OCI-LY3 (cell line): ENCODE results near the gene SKOR1.

ENCODE experiments used
- H2AFZ ChIP-seq: fragments of 200-600, 300-600 bp; shearing (Covaris generic); 2 replicates; pipeline ENCODE4 v1.6.0; 2014; ENCODE audit warnings: antibody characterized with exemption, low read depth, low read length
- H3K27ac ChIP-seq: fragments of 200-600, 300-600 bp; sonication (generic); 2 replicates; pipeline ENCODE4 v1.5.1; 2014; ENCODE audit warnings: mild to moderate bottlenecking, low read length, moderate library complexity, mixed read lengths
- H3K27me3 ChIP-seq: fragments of 200-600, 300-600 bp; sonication (generic); 2 replicates; pipeline ENCODE4 v1.6.1; 2014; ENCODE audit warnings: low read depth, low read length, mixed read lengths
- H3K36me3 ChIP-seq: fragments of 200-600, 300-600 bp; sonication (generic); replicated peaks from 2 replicates; pipeline ENCODE3; 2014; ENCODE audit warnings: low read depth, low read length, mixed read lengths
- H3K4me1 ChIP-seq: fragments of 300-600, 200-600 bp; sonication (generic); 2 replicates; pipeline ENCODE4 v1.6.1; 2014; ENCODE audit warnings: low read length, mixed read lengths
- H3K4me2 ChIP-seq: fragments of 200-600, 300-600 bp; sonication (generic); 2 replicates; pipeline ENCODE4 v1.6.1; 2014; ENCODE audit warnings: low read length, mixed read lengths
- H3K4me3 ChIP-seq: fragments of 300-600, 200-600 bp; sonication (generic); 2 replicates; pipeline ENCODE4 v1.5.1; 2014; ENCODE audit warnings: antibody characterized with exemption, mild to moderate bottlenecking, low read length, moderate library complexity
- H3K79me2 ChIP-seq: fragments of 300-600, 200-600 bp; shearing (Covaris generic); 2 replicates; pipeline ENCODE4 v1.6.1; 2014; ENCODE audit warnings: mild to moderate bottlenecking, low read length, mixed read lengths
- H3K9ac ChIP-seq: fragments of 300-600, 200-600 bp; shearing (Covaris generic); 2 replicates; pipeline ENCODE4 v1.6.0; 2014; ENCODE audit warnings: mild to moderate bottlenecking, low read length, moderate library complexity
- H3K9me3 ChIP-seq: fragments of 200-600, 300-600 bp; shearing (Covaris generic); 2 replicates; pipeline ENCODE4 v1.6.1; 2014; ENCODE audit warnings: low read length, mixed read lengths; ENCODE audit not compliant: insufficient read depth
- H4K20me1 ChIP-seq: fragments of 200-600, 300-600 bp; sonication (generic); 2 replicates; pipeline ENCODE4 v1.6.1; 2016; ENCODE audit warnings: low read length, mixed read lengths; ENCODE audit not compliant: insufficient read depth
- CTCF ChIP-seq: fragments of 200-600, 300-600 bp; sonication (generic); IDR thresholded peaks from 2 replicates; pipeline ENCODE4 v1.5.1; 2014; ENCODE audit warnings: antibody characterized with exemption, low read length, low read depth
- EZH2phosphoT487 ChIP-seq: fragments of 200-600 bp; shearing (Covaris generic); IDR thresholded peaks from 2 replicates; pipeline ENCODE4 v1.6.1; 2018; ENCODE audit warnings: antibody characterized with exemption, mixed run types, low read depth

SKOR1 gene

GRCh38 chr15:67803299-67803698 is 22.0 kb upstream of the SKOR1 start:
- Histone ChIP-seq H3K9me3 (no peaks in the 10 kb centered on the region), H3K9ac (no peak overlapping the region), H3K27ac (no peak overlapping the region), H3K4me1 (no peaks in the 10 kb centered on the region; the same call in 1 of the 2 replicates), H3K36me3 (no peaks in the 10 kb centered on the region), H3K79me2 (no peaks in the 10 kb centered on the region), H2AFZ (no peak overlapping the region), H3K4me2 (no peak overlapping the region), H3K27me3 (no peaks in the 10 kb centered on the region), H4K20me1 (no peaks in the 10 kb centered on the region), H3K4me3 (no peak overlapping the region)
- TF ChIP-seq EZH2phosphoT487 (no peak), CTCF (no peak)

- Histone ChIP-seq H3K9ac (no peak overlapping the region), H3K27me3 (no peaks in the 10 kb centered on the region)
Measured at GRCh38 chr15:67803996-67804843, 21.1 kb upstream of the SKOR1 start.

GRCh38 chr15:67805008-67805665 is 20.2 kb upstream of the SKOR1 start:
- no peaks in the 10 kb centered on the region for H3K79me2 ChIP-seq
- H3K4me2 ChIP-seq, result no peak overlapping the region
- no peaks in the 10 kb centered on the region for H3K36me3 ChIP-seq
- no peaks in the 10 kb centered on the region for H3K27me3 ChIP-seq
- TF ChIP-seq EZH2phosphoT487 (no peak), CTCF (no peak)
- H3K4me3 ChIP-seq, result no peak overlapping the region
- H3K9me3 ChIP-seq, result no peaks in the 10 kb centered on the region
- H3K27ac ChIP-seq, result no peak overlapping the region
- H4K20me1 ChIP-seq, result no peaks in the 10 kb centered on the region
- H3K4me1 ChIP-seq, result no peaks in the 10 kb centered on the region; the same call in 1 of the 2 replicates
- no peak overlapping the region for H3K9ac ChIP-seq
- no peak overlapping the region for H2AFZ ChIP-seq

More at GRCh38 chr15:67803996-67804843, 21.1 kb upstream of the SKOR1 start:
- Histone ChIP-seq H3K36me3 (no peaks in the 10 kb centered on the region), H3K79me2 (no peaks in the 10 kb centered on the region), H3K27ac (no peak overlapping the region), H3K9me3 (no peaks in the 10 kb centered on the region), H3K4me1 (no peaks in the 10 kb centered on the region; the same call in 1 of the 2 replicates), H2AFZ (no peak overlapping the region), H3K4me2 (no peak overlapping the region), H4K20me1 (no peaks in the 10 kb centered on the region), H3K4me3 (no peak overlapping the region)
- TF ChIP-seq EZH2phosphoT487 (no peak), CTCF (no peak)
